ENCODE results near the gene RELN. TPM values are rescaled to one million over a fixed set of nuclear protein-coding genes. Genes with fewer than 3 reads are reported as not detected.

Gene RELN
- total and polyA plus RNA-seq, 9 of the 15 experiments (the other 6 are each of a cell fraction or from before 2014, with no cell fraction given) = 12.9 to 43.2 (median 18.1) TPM

- Histone ChIP-seq H3K4me1 (replicated peaks in 1 of 2; ENCODE audit: control insufficient read depth in 2 of 2, insufficient read depth in 2 of 2, low read length in 2 of 2) (no peaks in the 10 kb centered on the region), H3K9me1 (ENCODE audit: control insufficient read depth, insufficient read depth, low read length) (no peaks in the 10 kb centered on the region), H3K9me3 (replicated peaks; ENCODE audit: control insufficient read depth, insufficient read depth, low read depth, low read length) (0 out of 2 replicates have a peak, but pooled peaks cover 3% of the 10 kb centered on the region), H3K27ac (ENCODE audit: extremely low read depth, low read depth, low read length) (no peak overlapping the region), H3K36me3 (ENCODE audit: control insufficient read depth, insufficient read depth, low read length) (no peaks in the 10 kb centered on the region; the same call in 1 of the 3 replicates), H3K4me3 (no peak overlapping the region), H3K27me3 (ENCODE audit: control insufficient read depth in 2 of 2, insufficient read depth in 2 of 2, low read length in 2 of 2) (no peaks in the 10 kb centered on the region), H4K20me1 (replicated peaks; ENCODE audit: control insufficient read depth, insufficient read depth, low read length) (no peaks in the 10 kb centered on the region), H2AFZ (ENCODE audit: low read depth, low read length) (no peak overlapping the region), H3K9ac (ENCODE audit: insufficient read depth in 1 of 2, low read depth in 2 of 2, low read length in 2 of 2) (no peak overlapping the region), H3K4me2 (ENCODE audit: insufficient read depth, low read length) (no peak overlapping the region), H3K79me2 (ENCODE audit: control insufficient read depth, insufficient read depth, low read length) (no peaks in the 10 kb centered on the region)
- ChIA-PET CTCF (ENCODE audit: low intra/inter-chr PET ratio) (no interaction called here), POLR2A (no interaction called here)
- 62% methylated on average over 6 of the region's 6 CpGs for WGBS (ENCODE audit: insufficient coverage, low coverage, missing lambda C conversion rate)
- BruUV-seq (replicated peaks) = no TSS peak
- in situ Hi-C loops (cut with MboI) = no loop called here
- ATAC-seq (peak; percentile 64), DNase-seq (ENCODE audit: extremely low read depth in 1 of 4, low spot score in 3 of 4) (no peak), FAIRE-seq (no peak)
- intact Hi-C loops (cut with micrococcal nuclease) = no loop called here
- no peak for TF ChIP-seq LCOR (CRISPR knock-in tag; IDR thresholded peaks at IDR 0.05)
- TF ChIP-seq ZNF175 (CRISPR knock-in tag; IDR thresholded peaks at IDR 0.05; ENCODE audit: low read depth) = peak; percentile 85
- peak; percentile 50; the same call in 1 of the 2 replicates for TF ChIP-seq ATF7 (IDR thresholded peaks at IDR 0.05)
- TF ChIP-seq NCOA6 (IDR thresholded peaks at IDR 0.05) = no peak
- 0 out of 2 replicates have a peak, but pooled peaks have one; percentile 30 for TF ChIP-seq CXXC5 (CRISPR knock-in tag; IDR thresholded peaks at IDR 0.05)
- peak in 1 of 2 experiments; percentile 61; a peak in 2 of 4 replicates for TF ChIP-seq TRIM24 (IDR thresholded peaks at IDR 0.05)
- TF ChIP-seq CREB1 (IDR thresholded peaks at IDR 0.05) = no peak
- TF ChIP-seq CREB1 (CRISPR knock-in tag; IDR thresholded peaks at IDR 0.05) = no peak
- no peak for TF ChIP-seq NR1H2 (CRISPR knock-in tag; IDR thresholded peaks at IDR 0.05)
- no peak for TF ChIP-seq ZNF57 (CRISPR knock-in tag; IDR thresholded peaks at IDR 0.05)
- 0 out of 2 replicates have a peak, but pooled peaks have one; percentile 20 for TF ChIP-seq ZNF589 (CRISPR knock-in tag; IDR thresholded peaks at IDR 0.05; ENCODE audit: low read depth)
- no peak for TF ChIP-seq ESRRA (IDR thresholded peaks at IDR 0.05; ENCODE audit: borderline replicate concordance, low read depth)
- peak; percentile 52; the same call in 1 of the 2 replicates for TF ChIP-seq ATF3 (IDR thresholded peaks at IDR 0.05)
- no peak for TF ChIP-seq ATF3 (CRISPR knock-in tag; conservative IDR thresholded peaks at IDR 0.05)
- TF ChIP-seq ZHX1 (conservative IDR thresholded peaks at IDR 0.05; ENCODE audit: low read length) = no peak
- no peak for TF ChIP-seq CEBPG (CRISPR knock-in tag; IDR thresholded peaks at IDR 0.05)
- TF ChIP-seq CEBPG (tag; conservative IDR thresholded peaks at IDR 0.05 in 1 of 2, IDR thresholded peaks at IDR 0.05 in 1 of 2) = peak in 1 of 2 experiments; percentile 87; a peak in 2 of 4 replicates
These were observed 45.1 kb downstream of the RELN start for GRCh38 chr7:103944230-103944900.
